Sigmoid colon (tissue), 7 donors: ENCODE results near the gene NEMP2. TPM values are rescaled to one million over a fixed set of nuclear protein-coding genes. Genes with fewer than 3 reads are reported as not detected.
A peak's percentile ranks its signal among the peaks of the same experiment; 100 is the strongest.

Source experiments
- DNase-seq: peaks from one replicate; pipeline ENCODE4 v3.0.0-alpha.2; 2019
- H3K27ac ChIP-seq, 4 donors: fragments of 200-600 bp; sonication (generic); one replicate each; pipeline ENCODE4 v1.5.1; 2016 to 2019; ENCODE audit warnings: mild to moderate bottlenecking in 1 of 4
- H3K27me3 ChIP-seq, 3 donors: fragments of 200-600 bp; sonication (generic); one replicate each; pipeline ENCODE4 v1.5.1; 2019; ENCODE audit warnings: mild to moderate bottlenecking in 1 of 3
- H3K36me3 ChIP-seq, 4 donors: fragments of 200-600 bp; sonication (generic); one replicate each; pipeline ENCODE4 v1.5.1; 2016 to 2019
- H3K4me1 ChIP-seq, 4 donors: fragments of 200-600 bp; sonication (generic); one replicate each; pipeline ENCODE4 v1.5.1; 2017 to 2019
- H3K4me3 ChIP-seq, 4 donors: fragments of 200-600 bp; sonication (generic); one replicate each; pipeline ENCODE4 v1.5.1; 2017 to 2019; ENCODE audit warnings: mild to moderate bottlenecking in 2 of 4, moderate library complexity in 1 of 4
- H3K9me3 ChIP-seq, 4 donors: fragments of 200-600 bp in 3 of 4; sonication (generic) in 3 of 4; one replicate each; pipeline versions ENCODE4 v1.5.1 to v1.6.1; 2013 to 2019
- CTCF ChIP-seq, 4 experiments: fragments of 450-650 bp in 3 of 4; fragments of 200-600 bp in 1 of 4; IDR thresholded peaks; one replicate each; pipeline ENCODE4 v1.5.1; 2016 to 2019; ENCODE audit warnings: antibody characterized with exemption in 4 of 4, mild to moderate bottlenecking in 3 of 4, moderate library complexity in 2 of 4
- EP300 ChIP-seq, 4 donors: sonication (generic); formaldehyde crosslinking; IDR thresholded peaks; one replicate each; pipeline ENCODE4 v1.6.1; 2017; ENCODE audit warnings: antibody characterized with exemption in 4 of 4
- POLR2A ChIP-seq, 2 donors: fragments of 450-650 bp; IDR thresholded peaks; one replicate each; pipeline ENCODE4 v1.6.1; 2016; ENCODE audit warnings: antibody characterized with exemption in 2 of 2, mild to moderate bottlenecking in 2 of 2, moderate library complexity in 2 of 2
- POLR2AphosphoS5 ChIP-seq, 4 donors: sonication (generic); formaldehyde crosslinking; IDR thresholded peaks; one replicate each; pipeline ENCODE4 v1.6.1; 2017; ENCODE audit warnings: antibody characterized with exemption in 4 of 4
- WGBS, 2 donors: extraction: QIAGEN DNeasy Blood & Tissue Kit; methylation state at CpG; one replicate each; pipeline ENCODE4 v1.1.7; 2013; 5-methylcytosine and 5-hydroxymethylcytosine counted together
- intact Hi-C: fragments of 100-400 bp; cut with DNase I; formaldehyde crosslinking; loops from one replicate; pipeline ENCODE4 v1.15.1; 2023
- polyA plus RNA-seq, 3 donors: library from polyadenylated mRNA; stranded (reverse); fragments of 200-250 nt; gene quantifications; one replicate each; pipeline ENCODE4 v1.2.3, GENCODE V29; 2013
- total RNA-seq, 4 donors: library from RNA; depleted of rRNA; stranded (reverse); fragments of >200 nt; gene quantifications; one replicate each; pipeline ENCODE4 v1.1.0, GENCODE V29; 2016
- donor health status: healthy with polysubstance abuse.
- donor health status: Bipolar disorder and iron deficiency.
- donor health status: healthy.

NEMP2 gene
- total and polyA plus RNA-seq, 7 donors = 0.23 to 6.8 (median 3.1) TPM

DNA sequence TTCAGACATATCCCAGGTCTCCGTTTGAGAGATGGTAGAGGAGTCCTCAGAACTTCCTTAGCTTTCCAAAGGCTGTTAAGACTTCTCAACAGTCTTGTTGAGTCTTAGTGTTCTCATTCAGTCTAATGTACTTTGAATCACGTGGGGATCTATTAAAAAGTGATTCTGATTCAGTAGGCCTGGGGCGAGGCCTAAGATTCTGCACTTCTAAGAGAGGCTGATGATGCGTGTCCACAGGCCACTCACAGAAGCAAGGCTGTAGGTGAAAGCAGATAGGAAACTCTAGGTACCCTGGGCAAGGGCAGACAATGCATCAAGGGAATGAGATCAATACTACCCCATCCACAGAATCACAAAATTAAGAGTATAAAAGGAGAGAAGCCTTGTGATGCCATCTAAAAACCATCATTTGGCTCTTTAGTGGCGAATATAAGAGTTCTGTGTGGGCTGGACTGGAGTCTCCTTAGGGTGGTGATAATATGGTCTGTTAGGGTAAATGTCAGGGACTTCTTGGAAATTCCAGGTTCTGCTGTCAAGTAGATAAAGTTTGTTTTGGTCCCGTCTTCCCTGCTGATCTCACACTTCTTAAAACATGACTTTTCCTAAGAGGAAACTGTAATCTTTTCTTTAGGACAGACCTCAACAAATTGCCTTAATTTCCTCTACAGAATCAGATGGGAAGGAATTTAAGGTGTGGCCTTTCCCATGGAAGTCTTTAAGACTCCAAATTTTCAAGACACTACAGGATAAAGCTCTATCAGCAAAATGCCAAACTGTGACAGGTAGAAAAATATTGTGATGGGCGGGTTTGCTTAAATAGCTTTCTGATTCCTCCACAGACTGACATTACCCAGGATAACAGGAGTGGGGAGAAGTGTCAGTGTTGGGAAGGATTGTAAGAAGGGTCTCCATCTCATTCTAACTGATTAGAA is 45.7 kb upstream of the NEMP2 start:
- Histone ChIP-seq H3K4me1 (peaks cover 0 to 47% (median 38%) of the 10 kb centered on the region in 4 donors), H3K27ac (no peak overlapping the region), H3K4me3 (no peak overlapping the region), H3K36me3 (no peaks in the 10 kb centered on the region), H3K9me3 (no peaks in the 10 kb centered on the region), H3K27me3 (no peaks in the 10 kb centered on the region)
- WGBS, 2 donors = 84 to 91% methylated on average over 7 of the region's 7 CpGs
- TF ChIP-seq EP300 (IDR thresholded peaks at IDR 0.05) (no peak), POLR2A (IDR thresholded peaks at IDR 0.05) (no peak), CTCF (IDR thresholded peaks at IDR 0.05) (no peak), POLR2AphosphoS5 (IDR thresholded peaks at IDR 0.05) (no peak)
- intact Hi-C loops = loop anchor here (5.0 kb wide), 2 partner anchors 47 to 67 kb away; partner anchors contain the start of gene NAB1
- no peak for DNase-seq

DNA sequence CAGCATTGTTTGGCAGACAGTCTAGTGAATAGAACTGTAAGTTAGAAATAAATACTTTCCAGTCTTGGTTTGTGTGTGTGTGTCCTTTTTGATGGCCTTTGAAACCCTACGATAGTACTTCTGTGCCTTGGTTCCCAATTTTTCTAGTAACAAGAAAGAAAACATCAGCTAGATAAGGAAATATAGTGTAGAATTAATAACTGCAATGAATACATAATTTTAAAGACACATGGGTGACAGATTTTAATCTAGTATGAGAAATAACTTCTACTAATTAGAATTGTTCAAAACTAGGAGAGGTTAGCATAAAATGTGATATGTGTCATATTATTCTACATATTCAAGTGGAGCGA is 44.5 kb upstream of the NEMP2 start:
- no peaks in the 10 kb centered on the region for H3K27me3 ChIP-seq
- 48 to 70% methylated on average over 2 of the region's 2 CpGs for WGBS, 2 donors
- peaks cover 0 to 52% (median 39%) of the 10 kb centered on the region in 4 donors for H3K4me1 ChIP-seq
- H3K36me3 ChIP-seq = no peaks in the 10 kb centered on the region
- peak overlapping the region; percentile 34 to 75 (median 45) for H3K27ac ChIP-seq
- intact Hi-C loops = loop anchor here (5.0 kb wide), 2 partner anchors 48 to 68 kb away; partner anchors contain the start of gene NAB1
- H3K9me3 ChIP-seq = no peaks in the 10 kb centered on the region
- TF ChIP-seq POLR2AphosphoS5 (IDR thresholded peaks at IDR 0.05) = no peak
- no peak overlapping the region for H3K4me3 ChIP-seq
- DNase-seq = no peak

- DNase-seq = no peak
- peak overlapping the region; percentile 34 to 75 (median 45) for H3K27ac ChIP-seq
- intact Hi-C loops = loop anchor here (5.0 kb wide), 2 partner anchors 49 to 69 kb away; partner anchors contain the start of gene NAB1
Observed at GRCh38 chr2:190578158-190579057, 43.9 kb upstream of the NEMP2 start.

DNA sequence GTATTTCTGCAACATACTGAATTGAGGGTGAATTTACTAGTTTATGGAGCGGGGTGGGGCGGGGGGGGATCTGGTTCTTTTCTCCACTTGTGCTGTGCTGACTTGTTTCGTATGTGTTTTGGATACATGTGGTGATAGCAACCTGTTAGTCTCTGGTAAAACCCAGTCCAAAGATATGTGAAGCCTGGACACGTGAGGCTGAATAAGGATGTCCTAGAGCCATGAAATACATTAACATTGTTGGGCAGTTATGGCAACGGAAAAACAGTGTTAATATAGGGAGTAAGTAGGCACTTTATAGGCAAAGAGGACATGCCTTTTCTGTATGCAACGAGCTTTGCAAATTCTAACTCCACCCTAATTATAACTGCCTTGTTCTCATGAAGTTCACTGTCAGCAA is 42.1 kb upstream of the NEMP2 start:
- Histone ChIP-seq H3K9me3 (no peaks in the 10 kb centered on the region), H3K36me3 (no peaks in the 10 kb centered on the region), H3K4me3 (peak overlapping the region in 2 of 4 donors; percentile 18 to 25), H3K27me3 (no peaks in the 10 kb centered on the region), H3K27ac (peak overlapping the region; percentile 50 to 75 (median 66)), H3K4me1 (peaks cover 0 to 52% (median 33%) of the 10 kb centered on the region in 4 donors)
- no peak for DNase-seq
- intact Hi-C loops = loop anchor here (5.0 kb wide), 2 partner anchors 51 to 71 kb away; partner anchors contain the start of gene NAB1
- WGBS, 2 donors = 28 to 77% methylated on average over 6 of the region's 6 CpGs
- TF ChIP-seq POLR2AphosphoS5 (IDR thresholded peaks at IDR 0.05) (peak in 1 of 4 donors; percentile 43), POLR2A (IDR thresholded peaks at IDR 0.05) (no peak)

More at GRCh38 chr2:190578158-190579057, 43.9 kb upstream of the NEMP2 start:
- Histone ChIP-seq H3K4me1 (peaks cover 0 to 58% (median 42%) of the 10 kb centered on the region in 4 donors), H3K9me3 (no peaks in the 10 kb centered on the region), H3K27me3 (no peaks in the 10 kb centered on the region), H3K4me3 (no peak overlapping the region), H3K36me3 (no peaks in the 10 kb centered on the region)
- no peak for TF ChIP-seq EP300 (IDR thresholded peaks at IDR 0.05)
- no peak for TF ChIP-seq POLR2AphosphoS5 (IDR thresholded peaks at IDR 0.05)
- no peak for TF ChIP-seq CTCF (IDR thresholded peaks at IDR 0.05)
- TF ChIP-seq POLR2A (IDR thresholded peaks at IDR 0.05) = no peak
- 5 to 18% methylated on average over 6 of the region's 6 CpGs for WGBS, 2 donors

- Histone ChIP-seq H3K4me1 (peaks cover 0 to 52% (median 33%) of the 10 kb centered on the region in 4 donors), H3K9me3 (no peaks in the 10 kb centered on the region), H3K27me3 (no peaks in the 10 kb centered on the region), H3K4me3 (no peak overlapping the region), H3K27ac (peak overlapping the region in 2 of 4 donors; percentile 68 to 75), H3K36me3 (no peaks in the 10 kb centered on the region)
- TF ChIP-seq CTCF (IDR thresholded peaks at IDR 0.05) = no peak
- TF ChIP-seq POLR2AphosphoS5 (IDR thresholded peaks at IDR 0.05) = no peak
- TF ChIP-seq EP300 (IDR thresholded peaks at IDR 0.05) = no peak
- TF ChIP-seq POLR2A (IDR thresholded peaks at IDR 0.05) = no peak
- 71 to 89% methylated on average over 1 of the region's 1 CpG for WGBS, 2 donors
- no peak for DNase-seq
- intact Hi-C loops = loop anchor here (5.0 kb wide), 2 partner anchors 52 to 72 kb away; partner anchors contain the start of gene NAB1
Observed at GRCh38 chr2:190575263-190575662, 40.7 kb upstream of the NEMP2 start.
